ENCODE results near the gene LAMA2. TPM values are rescaled to one million over a fixed set of nuclear protein-coding genes. Genes with fewer than 3 reads are reported as not detected.

Gene LAMA2
- total RNA-seq, 1 experiment from 2014 or later: 0.04 TPM

DNA sequence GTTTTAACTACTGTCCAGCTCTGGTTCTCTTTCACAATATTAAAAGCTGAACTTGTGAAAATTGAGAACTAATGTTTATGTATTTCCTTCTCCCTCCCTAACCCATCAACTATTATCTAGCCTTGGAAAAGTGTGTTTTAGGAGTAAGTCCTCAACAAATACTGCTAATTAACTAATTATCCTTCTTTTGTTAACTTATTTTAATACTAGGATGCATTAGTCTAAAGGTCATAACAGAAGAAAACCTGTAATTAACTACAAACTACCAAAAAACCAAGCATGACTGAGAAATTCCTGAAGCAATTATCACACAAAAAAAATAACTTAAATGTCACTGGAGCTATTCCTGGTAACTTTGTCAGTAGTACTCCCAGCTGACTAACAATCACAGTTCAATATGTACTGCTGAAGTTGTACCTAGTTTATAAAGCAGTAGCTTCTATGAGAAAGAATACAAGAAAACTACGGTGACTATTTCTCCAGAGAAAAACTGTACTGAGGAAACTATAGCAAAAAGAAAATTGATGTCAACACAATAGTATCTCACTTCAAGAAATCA is 301.9 kb downstream of the LAMA2 start:
- H3K9ac ChIP-seq (ENCODE audit: low read length): no peak overlapping the region
- H3K4me2 ChIP-seq (ENCODE audit: low read depth, low read length, poor library complexity, severe bottlenecking): no peak overlapping the region
- H3K27ac ChIP-seq (ENCODE audit: low read length): no peak overlapping the region
- H3K27me3 ChIP-seq (ENCODE audit: low read length): no peaks in the 10 kb centered on the region
- H3K36me3 ChIP-seq (ENCODE audit: insufficient read depth, low read length): no peaks in the 10 kb centered on the region
- no peak for DNase-seq
- H4K20me1 ChIP-seq (ENCODE audit: insufficient read depth, low read depth, low read length): no peaks in the 10 kb centered on the region
- H3K4me1 ChIP-seq (ENCODE audit: low read length): no peaks in the 10 kb centered on the region
- no peak overlapping the region for H3K4me3 ChIP-seq (ENCODE audit: low read length)
- no peak overlapping the region for H2AFZ ChIP-seq (ENCODE audit: low read length)
- no peaks in the 10 kb centered on the region; the same call in 1 of the 2 replicates for H3K9me2 ChIP-seq (replicated peaks; ENCODE audit: insufficient read depth, low read length)
- H3K9me3 ChIP-seq (ENCODE audit: low read length): peaks cover 9% of the 10 kb centered on the region; the same call in 1 of the 2 replicates
- no peaks in the 10 kb centered on the region for H3K79me2 ChIP-seq (ENCODE audit: low read length)

GRCh38 chr6:129186988-129187387 is 304.1 kb downstream of the LAMA2 start:
- Histone ChIP-seq H3K4me1 (ENCODE audit: low read length) (no peaks in the 10 kb centered on the region), H3K9ac (ENCODE audit: low read length) (no peak overlapping the region), H3K4me3 (ENCODE audit: low read length) (no peak overlapping the region), H4K20me1 (ENCODE audit: insufficient read depth, low read depth, low read length) (no peaks in the 10 kb centered on the region), H3K27me3 (ENCODE audit: low read length) (no peaks in the 10 kb centered on the region), H3K79me2 (ENCODE audit: low read length) (no peaks in the 10 kb centered on the region), H3K27ac (ENCODE audit: low read length) (no peak overlapping the region), H3K9me2 (replicated peaks; ENCODE audit: insufficient read depth, low read length) (no peaks in the 10 kb centered on the region; the same call in 1 of the 2 replicates), H3K9me3 (ENCODE audit: low read length) (peaks cover 11% of the 10 kb centered on the region), H3K4me2 (ENCODE audit: low read depth, low read length, poor library complexity, severe bottlenecking) (no peak overlapping the region), H2AFZ (ENCODE audit: low read length) (no peak overlapping the region), H3K36me3 (ENCODE audit: insufficient read depth, low read length) (no peaks in the 10 kb centered on the region)
- DNase-seq: no peak

DNA sequence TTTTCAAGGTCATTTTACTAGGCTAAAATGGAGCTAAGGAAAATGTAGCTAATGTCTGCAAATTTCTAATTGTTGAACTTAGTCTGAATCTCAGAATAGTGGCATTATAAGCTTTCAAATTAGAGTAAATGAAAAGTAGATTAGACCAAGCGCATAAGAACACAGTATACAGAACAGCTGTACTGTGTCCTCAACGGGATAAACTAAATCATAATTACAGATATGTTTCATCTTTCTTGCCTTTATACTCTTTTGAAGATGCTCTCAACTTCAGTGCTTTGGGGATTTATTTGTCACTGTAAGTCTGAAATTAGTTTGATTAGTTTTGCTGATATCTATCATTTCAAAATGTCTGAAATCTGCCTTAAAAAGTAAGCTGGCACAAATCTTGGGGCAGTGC is 305.4 kb downstream of the LAMA2 start:
- Histone ChIP-seq H3K4me2 (ENCODE audit: low read depth, low read length, poor library complexity, severe bottlenecking) (no peak overlapping the region), H3K79me2 (ENCODE audit: low read length) (no peaks in the 10 kb centered on the region), H3K27me3 (ENCODE audit: low read length) (no peaks in the 10 kb centered on the region), H3K9me2 (replicated peaks; ENCODE audit: insufficient read depth, low read length) (no peaks in the 10 kb centered on the region; the same call in 1 of the 2 replicates), H3K9me3 (ENCODE audit: low read length) (peaks cover 10% of the 10 kb centered on the region), H3K27ac (ENCODE audit: low read length) (no peak overlapping the region), H3K9ac (ENCODE audit: low read length) (no peak overlapping the region), H4K20me1 (ENCODE audit: insufficient read depth, low read depth, low read length) (no peaks in the 10 kb centered on the region), H3K4me3 (ENCODE audit: low read length) (no peak overlapping the region), H2AFZ (ENCODE audit: low read length) (no peak overlapping the region), H3K36me3 (ENCODE audit: insufficient read depth, low read length) (no peaks in the 10 kb centered on the region), H3K4me1 (ENCODE audit: low read length) (no peaks in the 10 kb centered on the region)
- no peak for DNase-seq

- Histone ChIP-seq H4K20me1 (ENCODE audit: insufficient read depth, low read depth, low read length) (no peaks in the 10 kb centered on the region), H3K4me3 (ENCODE audit: low read length) (no peak overlapping the region), H3K9me3 (ENCODE audit: low read length) (peaks cover 10% of the 10 kb centered on the region), H3K4me1 (ENCODE audit: low read length) (no peaks in the 10 kb centered on the region), H3K79me2 (ENCODE audit: low read length) (no peaks in the 10 kb centered on the region), H3K36me3 (ENCODE audit: insufficient read depth, low read length) (no peaks in the 10 kb centered on the region), H3K4me2 (ENCODE audit: low read depth, low read length, poor library complexity, severe bottlenecking) (no peak overlapping the region), H3K27me3 (ENCODE audit: low read length) (no peaks in the 10 kb centered on the region), H2AFZ (ENCODE audit: low read length) (no peak overlapping the region), H3K9ac (ENCODE audit: low read length) (no peak overlapping the region), H3K9me2 (replicated peaks; ENCODE audit: insufficient read depth, low read length) (no peaks in the 10 kb centered on the region; the same call in 1 of the 2 replicates), H3K27ac (ENCODE audit: low read length) (no peak overlapping the region)
- no peak for DNase-seq
Measured at GRCh38 chr6:129188795-129189194, 305.9 kb downstream of the LAMA2 start.

DNA sequence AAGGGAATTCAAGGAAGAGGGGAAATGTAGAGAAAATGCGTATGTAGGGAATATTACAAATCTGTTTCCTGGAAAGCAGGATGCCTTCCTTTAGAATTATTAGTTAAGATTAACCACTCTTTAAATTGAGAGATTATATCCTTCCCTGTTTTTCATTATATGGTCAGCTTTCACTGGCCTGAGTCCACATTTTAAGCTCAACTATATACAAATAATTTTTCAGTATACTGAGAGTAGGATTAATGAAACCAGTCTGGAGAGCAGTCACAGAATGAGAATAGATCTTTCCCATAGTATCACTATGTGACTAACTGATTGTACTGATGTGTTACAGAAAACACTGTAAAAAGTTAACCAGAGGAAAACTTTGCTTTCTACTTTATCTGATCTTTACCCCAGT is 306.3 kb downstream of the LAMA2 start:
- no peaks in the 10 kb centered on the region; the same call in 1 of the 2 replicates for H3K9me2 ChIP-seq (replicated peaks; ENCODE audit: insufficient read depth, low read length)
- H3K4me1 ChIP-seq (ENCODE audit: low read length): no peaks in the 10 kb centered on the region
- H3K4me2 ChIP-seq (ENCODE audit: low read depth, low read length, poor library complexity, severe bottlenecking): no peak overlapping the region
- no peaks in the 10 kb centered on the region for H4K20me1 ChIP-seq (ENCODE audit: insufficient read depth, low read depth, low read length)
- H3K36me3 ChIP-seq (ENCODE audit: insufficient read depth, low read length): no peaks in the 10 kb centered on the region
- no peak overlapping the region for H3K27ac ChIP-seq (ENCODE audit: low read length)
- no peak for DNase-seq
- no peak overlapping the region for H3K4me3 ChIP-seq (ENCODE audit: low read length)
- peaks cover 10% of the 10 kb centered on the region for H3K9me3 ChIP-seq (ENCODE audit: low read length)
- no peak overlapping the region for H2AFZ ChIP-seq (ENCODE audit: low read length)
- no peaks in the 10 kb centered on the region for H3K79me2 ChIP-seq (ENCODE audit: low read length)
- no peak overlapping the region for H3K9ac ChIP-seq (ENCODE audit: low read length)
- no peaks in the 10 kb centered on the region for H3K27me3 ChIP-seq (ENCODE audit: low read length)

GRCh38 chr6:129191235-129191634 is 308.3 kb downstream of the LAMA2 start:
- Histone ChIP-seq H3K4me2 (ENCODE audit: low read depth, low read length, poor library complexity, severe bottlenecking) (no peak overlapping the region), H3K9ac (ENCODE audit: low read length) (no peak overlapping the region), H3K27me3 (ENCODE audit: low read length) (no peaks in the 10 kb centered on the region), H3K9me2 (replicated peaks; ENCODE audit: insufficient read depth, low read length) (no peaks in the 10 kb centered on the region; the same call in 1 of the 2 replicates), H3K79me2 (ENCODE audit: low read length) (no peaks in the 10 kb centered on the region), H3K9me3 (ENCODE audit: low read length) (peaks cover 10% of the 10 kb centered on the region), H3K4me1 (ENCODE audit: low read length) (no peaks in the 10 kb centered on the region), H3K4me3 (ENCODE audit: low read length) (no peak overlapping the region), H4K20me1 (ENCODE audit: insufficient read depth, low read depth, low read length) (no peaks in the 10 kb centered on the region), H2AFZ (ENCODE audit: low read length) (no peak overlapping the region), H3K36me3 (ENCODE audit: insufficient read depth, low read length) (no peaks in the 10 kb centered on the region), H3K27ac (ENCODE audit: low read length) (no peak overlapping the region)
- no peak for DNase-seq

DNA sequence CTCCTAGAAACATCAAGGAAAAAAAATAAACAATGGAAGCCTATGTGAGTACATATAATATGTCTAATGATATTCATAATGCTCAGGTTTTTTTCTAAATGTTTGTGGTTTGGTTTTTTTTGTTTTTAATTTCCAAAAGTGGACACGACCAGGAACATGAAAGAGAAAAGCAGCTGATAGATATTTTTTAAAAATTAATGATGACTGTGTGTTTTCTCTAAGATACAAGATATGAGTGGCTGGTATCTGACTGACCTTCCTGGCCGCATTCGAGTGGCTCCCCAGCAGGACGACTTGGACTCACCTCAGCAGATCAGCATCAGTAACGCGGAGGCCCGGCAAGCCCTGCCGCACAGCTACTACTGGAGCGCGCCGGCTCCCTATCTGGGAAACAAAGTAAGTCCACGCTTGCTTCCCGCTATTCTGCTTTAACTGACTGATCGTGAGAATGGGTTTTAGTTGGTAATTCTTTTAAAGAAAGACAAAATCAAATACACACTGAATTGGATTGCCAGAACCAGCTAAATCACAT is 309.6 kb downstream of the LAMA2 start:
- no peaks in the 10 kb centered on the region for H3K36me3 ChIP-seq (ENCODE audit: insufficient read depth, low read length)
- no peaks in the 10 kb centered on the region for H3K27me3 ChIP-seq (ENCODE audit: low read length)
- no peaks in the 10 kb centered on the region for H3K4me1 ChIP-seq (ENCODE audit: low read length)
- no peak overlapping the region for H3K4me3 ChIP-seq (ENCODE audit: low read length)
- H3K9ac ChIP-seq (ENCODE audit: low read length): no peak overlapping the region
- no peaks in the 10 kb centered on the region; the same call in 1 of the 2 replicates for H3K9me2 ChIP-seq (replicated peaks; ENCODE audit: insufficient read depth, low read length)
- H2AFZ ChIP-seq (ENCODE audit: low read length): no peak overlapping the region
- no peak overlapping the region for H3K4me2 ChIP-seq (ENCODE audit: low read depth, low read length, poor library complexity, severe bottlenecking)
- peaks cover 8% of the 10 kb centered on the region for H3K9me3 ChIP-seq (ENCODE audit: low read length)
- DNase-seq: no peak
- H3K79me2 ChIP-seq (ENCODE audit: low read length): no peaks in the 10 kb centered on the region
- no peak overlapping the region for H3K27ac ChIP-seq (ENCODE audit: low read length)
- H4K20me1 ChIP-seq (ENCODE audit: insufficient read depth, low read depth, low read length): no peaks in the 10 kb centered on the region

DNA sequence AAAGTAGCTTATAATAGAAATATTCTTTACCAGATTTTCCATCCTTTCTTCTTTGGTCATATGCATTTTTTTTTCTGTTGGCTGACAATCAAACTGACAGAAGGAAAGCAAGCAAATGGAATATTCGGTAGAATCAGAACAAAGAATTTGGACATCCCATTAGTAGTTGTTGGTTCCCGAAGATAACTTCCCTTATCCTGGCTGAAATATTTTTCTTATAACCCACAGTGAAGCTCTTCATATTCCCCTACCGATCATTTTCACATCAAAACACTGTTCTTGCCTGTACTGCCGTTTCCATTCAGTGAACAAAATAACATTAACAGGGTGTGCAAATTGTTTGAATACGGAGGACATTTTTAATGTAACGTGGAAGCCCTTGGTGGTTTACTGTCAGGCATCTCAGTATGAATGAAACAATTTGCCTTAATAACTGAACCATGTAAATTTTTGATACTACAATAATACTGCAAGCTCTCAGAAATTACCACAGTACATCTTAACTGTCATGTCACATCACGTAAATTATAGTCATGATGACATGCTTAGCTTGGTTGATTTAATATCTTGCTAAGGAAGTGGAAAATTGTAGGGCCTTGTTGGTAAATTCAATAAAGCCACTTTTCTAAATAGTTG is 311.5 kb downstream of the LAMA2 start:
- no peak overlapping the region for H3K9ac ChIP-seq (ENCODE audit: low read length)
- H3K4me3 ChIP-seq (ENCODE audit: low read length): no peak overlapping the region
- H3K9me3 ChIP-seq (ENCODE audit: low read length): peaks cover 8% of the 10 kb centered on the region
- H3K9me2 ChIP-seq (replicated peaks; ENCODE audit: insufficient read depth, low read length): no peaks in the 10 kb centered on the region; the same call in 1 of the 2 replicates
- no peaks in the 10 kb centered on the region for H3K79me2 ChIP-seq (ENCODE audit: low read length)
- no peaks in the 10 kb centered on the region for H4K20me1 ChIP-seq (ENCODE audit: insufficient read depth, low read depth, low read length)
- no peaks in the 10 kb centered on the region for H3K36me3 ChIP-seq (ENCODE audit: insufficient read depth, low read length)
- no peaks in the 10 kb centered on the region for H3K4me1 ChIP-seq (ENCODE audit: low read length)
- H2AFZ ChIP-seq (ENCODE audit: low read length): no peak overlapping the region
- H3K4me2 ChIP-seq (ENCODE audit: low read depth, low read length, poor library complexity, severe bottlenecking): no peak overlapping the region
- DNase-seq: no peak
- H3K27ac ChIP-seq (ENCODE audit: low read length): no peak overlapping the region
- H3K27me3 ChIP-seq (ENCODE audit: low read length): no peaks in the 10 kb centered on the region
